HEK293 (cell line): ENCODE measurements around the gene PUDP.

Experiments used
- CTCF ChIA-PET: fragments of 350-600 bp; formaldehyde crosslinking; extraction: SDS; loops from one replicate; lab custom pipeline; 2021; ENCODE audit warnings: antibody characterized with exemption; lab: Yijun Ruan, JAX
- POLR2A ChIA-PET: fragments of 300-600 bp; formaldehyde crosslinking; extraction: SDS; loops from one replicate; lab custom pipeline; 2020; ENCODE audit warnings: antibody characterized with exemption, inconsistent platforms; lab: Yijun Ruan, JAX
- H3K27ac ChIP-seq: fragments of 200-500 bp; sonication (Bioruptor generic); 2 replicates; pipeline ENCODE4 v1.5.1; 2014; ENCODE audit warnings: low read depth, low read length, control low read depth, inconsistent platforms; ENCODE audit errors: extremely low read depth
- H3K36me3 ChIP-seq, 2 experiments: fragments of 200-500 bp in 1 of 2; sonication (Bioruptor generic) in 1 of 2; 1 replicate in 1 of 2; 2 replicates in 1 of 2; pipeline ENCODE4 v1.5.1; 2014 to 2017; ENCODE audit warnings: inconsistent platforms in 2 of 2, low read length in 2 of 2; ENCODE audit not compliant: control insufficient read depth in 2 of 2, insufficient read depth in 1 of 2
- H3K4me1 ChIP-seq: fragments of 200-500 bp; sonication (Bioruptor generic); 2 replicates; pipeline ENCODE4 v1.5.1; 2014; ENCODE audit warnings: mild to moderate bottlenecking, low read length, inconsistent platforms; ENCODE audit not compliant: control insufficient read depth, insufficient read depth
- H3K4me3 ChIP-seq: 2 replicates; pipeline ENCODE4 v1.5.1; 2011; ENCODE audit warnings: low read depth, mild to moderate bottlenecking, control low read depth, low read length, moderate library complexity
- H3K9me3 ChIP-seq: fragments of 200-500 bp; sonication (Bioruptor generic); 2 replicates; pipeline ENCODE4 v1.5.1; 2014; ENCODE audit warnings: low read depth, low read length, inconsistent platforms; ENCODE audit not compliant: control insufficient read depth, insufficient read depth
- AEBP2 ChIP-seq: fragments of 450-650 bp; formaldehyde crosslinking; IDR thresholded peaks from 2 replicates; pipeline ENCODE4 v1.5.1; 2016; ENCODE audit warnings: missing biosample characterization, missing genetic modification characterization, borderline replicate concordance
- CTCF ChIP-seq: fragments of 450-650 bp; formaldehyde crosslinking; IDR thresholded peaks from 2 replicates; pipeline ENCODE4 v1.5.1; 2016; ENCODE audit warnings: missing biosample characterization, missing genetic modification characterization
- KLF1 ChIP-seq: fragments of 450-650 bp; formaldehyde crosslinking; IDR thresholded peaks from 2 replicates; pipeline ENCODE4 v1.5.1; 2016; ENCODE audit warnings: missing biosample characterization, missing genetic modification characterization
- KLF16 ChIP-seq: fragments of 450-650 bp; formaldehyde crosslinking; IDR thresholded peaks from 2 replicates; pipeline ENCODE4 v1.5.1; 2017; ENCODE audit warnings: missing biosample characterization, missing genetic modification characterization
- KLF9 ChIP-seq: fragments of 450-650 bp; formaldehyde crosslinking; IDR thresholded peaks from 2 replicates; pipeline ENCODE4 v1.5.1; 2016; ENCODE audit warnings: missing biosample characterization, missing genetic modification characterization, low read depth
- PATZ1 ChIP-seq: fragments of 450-650 bp; formaldehyde crosslinking; IDR thresholded peaks from 2 replicates; pipeline ENCODE4 v1.5.1; 2016; ENCODE audit warnings: missing biosample characterization, missing genetic modification characterization
- ZNF10 ChIP-seq: fragments of 450-650 bp; formaldehyde crosslinking; IDR thresholded peaks from 2 replicates; pipeline ENCODE4 v1.5.1; 2017; ENCODE audit warnings: missing biosample characterization, missing genetic modification characterization
- ZNF148 ChIP-seq: fragments of 450-650 bp; formaldehyde crosslinking; IDR thresholded peaks from 2 replicates; pipeline ENCODE4 v1.5.0; 2017; ENCODE audit warnings: missing biosample characterization, missing genetic modification characterization, borderline replicate concordance
- ZNF214 ChIP-seq: fragments of 450-650 bp; formaldehyde crosslinking; IDR thresholded peaks from 2 replicates; pipeline ENCODE4 v1.5.1; 2017; ENCODE audit warnings: missing biosample characterization, mild to moderate bottlenecking, missing genetic modification characterization, borderline replicate concordance
- ZNF488 ChIP-seq: fragments of 450-650 bp; formaldehyde crosslinking; IDR thresholded peaks from 2 replicates; pipeline ENCODE4 v1.5.1; 2016; ENCODE audit warnings: missing biosample characterization, missing genetic modification characterization
- ZNF544 ChIP-seq: fragments of 450-650 bp; formaldehyde crosslinking; IDR thresholded peaks from 2 replicates; pipeline ENCODE4 v1.5.0; 2017; ENCODE audit warnings: missing biosample characterization, missing genetic modification characterization
- ZNF571 ChIP-seq: fragments of 450-650 bp; formaldehyde crosslinking; IDR thresholded peaks from 2 replicates; pipeline ENCODE4 v1.5.0; 2017; ENCODE audit warnings: missing biosample characterization, missing genetic modification characterization
- ZNF654 ChIP-seq: fragments of 450-650 bp; formaldehyde crosslinking; IDR thresholded peaks from 2 replicates; pipeline ENCODE4 v1.5.1; 2016; ENCODE audit warnings: low read depth, missing biosample characterization, missing genetic modification characterization
- ZNF843 ChIP-seq: fragments of 450-650 bp; formaldehyde crosslinking; IDR thresholded peaks from 2 replicates; pipeline ENCODE4 v1.5.1; 2016; ENCODE audit warnings: missing biosample characterization, missing genetic modification characterization
- ZSCAN23 ChIP-seq: fragments of 450-650 bp; formaldehyde crosslinking; IDR thresholded peaks from 2 replicates; pipeline ENCODE4 v1.5.1; 2016; ENCODE audit warnings: missing biosample characterization, missing genetic modification characterization
- ZSCAN30 ChIP-seq: fragments of 450-650 bp; IDR thresholded peaks from 2 replicates; pipeline ENCODE4 v1.5.1; 2018; ENCODE audit warnings: missing biosample characterization, mild to moderate bottlenecking, missing genetic modification characterization, moderate library complexity

The PUDP gene

GRCh38 chrX:7054219-7055216 lies 93.4 kb downstream of the PUDP start:
- Histone ChIP-seq H3K9me3 (no peaks in the 10 kb centered on the region), H3K36me3 (peaks cover 0 to 22% of the 10 kb centered on the region in 2 experiments; a peak in 1 of 3 replicates), H3K4me3 (no peak overlapping the region)
- ChIA-PET CTCF (no interaction called here), POLR2A (no interaction called here)
- TF ChIP-seq KLF16 (tag by site-specific recombination): no peak
- TF ChIP-seq, all 188 proteins: peak for 0
- H3K4me1 ChIP-seq: no peaks in the 10 kb centered on the region
- no peak overlapping the region for H3K27ac ChIP-seq

GRCh38 chrX:7052541-7052940 lies 95.4 kb downstream of the PUDP start:
- ChIA-PET CTCF (interaction anchor here (0.6 kb wide), 1 partner anchor 715 kb away, joined by 3 read pairs; no protein-coding TSS in a partner anchor), POLR2A (no interaction called here)
- H3K27ac ChIP-seq: no peak overlapping the region
- H3K4me1 ChIP-seq: no peaks in the 10 kb centered on the region
- no peak for TF ChIP-seq CTCF (tag by site-specific recombination)
- no peak overlapping the region for H3K4me3 ChIP-seq
- peaks cover 0 to 21% of the 10 kb centered on the region in 2 experiments; a peak in 1 of 3 replicates for H3K36me3 ChIP-seq
- H3K9me3 ChIP-seq: no peaks in the 10 kb centered on the region

- TF ChIP-seq ZNF843 (tag by site-specific recombination) (no peak), ZNF214 (tag by site-specific recombination) (no peak), ZSCAN23 (tag by site-specific recombination) (no peak), ZNF654 (tag by site-specific recombination) (no peak), ZNF148 (tag by site-specific recombination) (no peak), PATZ1 (tag by site-specific recombination) (no peak), AEBP2 (tag by site-specific recombination) (no peak), ZNF488 (tag by site-specific recombination) (no peak), ZNF544 (tag by site-specific recombination) (no peak), KLF9 (tag by site-specific recombination) (no peak), ZSCAN30 (tag by site-specific recombination) (no peak), ZNF571 (no peak), KLF1 (tag by site-specific recombination) (no peak), ZNF10 (tag by site-specific recombination) (no peak)
These were observed 97.7 kb downstream of the PUDP start for GRCh38 chrX:7050271-7050670.

More at GRCh38 chrX:7050271-7050670, 97.7 kb downstream of the PUDP start:
- Histone ChIP-seq H3K4me3 (no peak overlapping the region), H3K4me1 (no peaks in the 10 kb centered on the region), H3K36me3 (peaks cover 0 to 11% of the 10 kb centered on the region in 2 experiments; a peak in 1 of 3 replicates), H3K27ac (no peak overlapping the region), H3K9me3 (no peaks in the 10 kb centered on the region)
- ChIA-PET POLR2A (no interaction called here), CTCF (no interaction called here)
